SU-DHL-6 (cell line): ENCODE results near the gene LRRC34.

Experiments used
- EZH2phosphoT487 ChIP-seq: fragments of 200-600 bp; sonication (generic), shearing (Covaris generic); conservative IDR thresholded peaks from 2 replicates; pipeline ENCODE4 v1.6.1; 2018; ENCODE audit warnings: mild to moderate bottlenecking, antibody characterized with exemption, low read length, moderate library complexity, mixed read lengths
- TF ChIP-seq, protein P1 (sequence below): fragments of 200-600 bp; sonication (generic); IDR thresholded peaks from one replicate; pipeline ENCODE4 v1.5.1; 2017; ENCODE audit warnings: antibody characterized with exemption, mild to moderate bottlenecking, low read length, moderate library complexity; ENCODE audit not compliant: insufficient read depth, poor library complexity, severe bottlenecking

DNA sequence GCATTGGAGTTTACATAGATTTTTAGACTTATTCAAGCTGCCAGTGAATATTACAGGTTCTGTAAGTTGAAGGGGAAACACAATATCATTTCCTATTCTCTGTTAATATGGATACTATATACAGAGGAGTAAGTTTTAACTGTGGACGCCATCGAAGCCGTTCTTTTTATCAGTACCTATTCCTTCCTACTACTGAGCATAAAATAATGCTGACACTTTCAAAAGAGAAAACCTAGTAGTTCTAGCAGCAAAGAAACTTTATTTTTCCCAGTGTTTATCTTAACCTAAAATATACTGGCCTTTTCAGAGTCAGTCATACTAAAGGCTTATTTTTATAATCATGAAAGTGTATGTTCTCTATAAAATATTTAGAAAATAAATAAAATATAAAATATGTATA lies 42.8 kb upstream of the LRRC34 start:
- TF ChIP-seq, protein P1, sequence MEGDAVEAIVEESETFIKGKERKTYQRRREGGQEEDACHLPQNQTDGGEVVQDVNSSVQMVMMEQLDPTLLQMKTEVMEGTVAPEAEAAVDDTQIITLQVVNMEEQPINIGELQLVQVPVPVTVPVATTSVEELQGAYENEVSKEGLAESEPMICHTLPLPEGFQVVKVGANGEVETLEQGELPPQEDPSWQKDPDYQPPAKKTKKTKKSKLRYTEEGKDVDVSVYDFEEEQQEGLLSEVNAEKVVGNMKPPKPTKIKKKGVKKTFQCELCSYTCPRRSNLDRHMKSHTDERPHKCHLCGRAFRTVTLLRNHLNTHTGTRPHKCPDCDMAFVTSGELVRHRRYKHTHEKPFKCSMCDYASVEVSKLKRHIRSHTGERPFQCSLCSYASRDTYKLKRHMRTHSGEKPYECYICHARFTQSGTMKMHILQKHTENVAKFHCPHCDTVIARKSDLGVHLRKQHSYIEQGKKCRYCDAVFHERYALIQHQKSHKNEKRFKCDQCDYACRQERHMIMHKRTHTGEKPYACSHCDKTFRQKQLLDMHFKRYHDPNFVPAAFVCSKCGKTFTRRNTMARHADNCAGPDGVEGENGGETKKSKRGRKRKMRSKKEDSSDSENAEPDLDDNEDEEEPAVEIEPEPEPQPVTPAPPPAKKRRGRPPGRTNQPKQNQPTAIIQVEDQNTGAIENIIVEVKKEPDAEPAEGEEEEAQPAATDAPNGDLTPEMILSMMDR: no peak
- TF ChIP-seq EZH2phosphoT487: no peak
